Measurements from ENCODE around the gene C2orf68.
A peak's percentile ranks its signal among the peaks of the same experiment; 100 is the strongest.
"Not testable (repeated sequence)": the region's sequence is repeated elsewhere in the genome, so short reads cannot be mapped to it uniquely, and the experiment has no call there.

The C2orf68 gene

GRCh38 chr2:85598594-85599340 lies 13.1 kb downstream of the C2orf68 start:
- no peak for DNase-seq

DNA sequence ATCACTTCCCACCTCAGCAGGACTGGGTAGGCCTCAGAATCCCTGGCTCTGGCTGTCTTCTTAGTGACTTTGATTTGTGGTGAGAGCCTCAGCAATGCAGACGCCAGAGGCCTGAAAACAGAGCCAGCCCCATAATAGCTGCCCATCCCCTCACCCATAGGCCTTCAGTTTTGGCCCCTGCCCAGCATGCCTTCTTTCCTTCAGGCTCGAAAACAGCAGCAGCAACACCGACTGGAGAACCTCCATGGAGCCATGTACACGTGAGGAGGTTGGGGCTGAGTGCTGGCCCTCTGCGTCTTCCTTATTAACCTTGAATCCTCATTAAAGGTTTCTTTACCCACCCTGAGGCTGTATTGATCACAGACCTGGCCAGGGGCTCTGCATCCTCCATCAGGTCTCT lies 14.6 kb downstream of the C2orf68 start:
- DNase-seq = no peak

- no peak for DNase-seq
These were observed 15.3 kb downstream of the C2orf68 start for GRCh38 chr2:85596486-85597143.

DNA sequence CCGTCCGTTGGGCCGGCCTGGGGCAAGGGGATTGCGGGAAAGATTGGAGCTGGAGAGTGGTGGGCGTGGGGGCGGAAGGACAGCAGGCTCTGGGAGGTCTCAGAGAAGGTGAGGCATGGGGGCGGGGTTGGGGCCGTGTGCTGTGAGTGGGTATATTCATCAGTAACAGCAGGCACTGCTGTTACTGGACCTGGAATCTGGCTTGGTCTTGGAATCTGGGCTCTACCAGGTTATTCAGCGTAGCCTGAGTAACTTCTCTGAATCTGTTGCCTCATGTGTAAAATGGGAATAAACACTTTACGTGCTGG lies 15.9 kb downstream of the C2orf68 start:
- DNase-seq = no peak

- DNase-seq = peak; percentile 95 to 96
These were observed 16.4 kb downstream of the C2orf68 start, which contains the start of gene RNF181 for GRCh38 chr2:85595301-85596025. RNF181 (plus strand) TSS chr2:85595745; CDS start chr2:85595764, 19 bp downstream.

DNA sequence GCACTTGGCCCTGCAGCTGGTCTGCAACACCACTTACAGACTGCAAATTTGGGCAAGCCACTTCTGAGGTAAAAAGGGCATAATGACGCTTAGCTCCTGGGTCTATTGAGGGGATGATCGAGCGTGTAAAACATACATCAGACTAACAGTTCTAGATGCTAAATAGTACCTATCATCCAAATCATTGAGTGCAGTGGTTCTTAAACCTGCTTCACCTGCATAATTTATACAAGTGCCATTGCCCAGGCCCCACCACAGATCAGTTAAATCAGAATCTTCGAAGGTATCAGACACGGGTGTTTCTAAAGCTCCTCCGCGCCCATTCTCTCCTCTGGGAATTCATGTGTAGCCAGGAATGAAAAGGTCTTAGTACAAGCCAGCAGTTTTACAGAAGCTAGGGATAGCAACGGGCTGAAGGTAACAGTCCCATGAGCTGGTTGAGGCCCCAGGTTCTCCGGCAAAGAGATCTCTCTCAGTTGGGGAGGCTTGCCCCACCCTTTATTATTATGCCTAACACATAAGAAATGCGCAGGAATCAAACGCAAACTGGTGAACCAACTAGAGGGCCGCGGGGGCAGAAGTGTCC lies 17.1 kb downstream of the C2orf68 start:
- DNase-seq = no peak

DNA sequence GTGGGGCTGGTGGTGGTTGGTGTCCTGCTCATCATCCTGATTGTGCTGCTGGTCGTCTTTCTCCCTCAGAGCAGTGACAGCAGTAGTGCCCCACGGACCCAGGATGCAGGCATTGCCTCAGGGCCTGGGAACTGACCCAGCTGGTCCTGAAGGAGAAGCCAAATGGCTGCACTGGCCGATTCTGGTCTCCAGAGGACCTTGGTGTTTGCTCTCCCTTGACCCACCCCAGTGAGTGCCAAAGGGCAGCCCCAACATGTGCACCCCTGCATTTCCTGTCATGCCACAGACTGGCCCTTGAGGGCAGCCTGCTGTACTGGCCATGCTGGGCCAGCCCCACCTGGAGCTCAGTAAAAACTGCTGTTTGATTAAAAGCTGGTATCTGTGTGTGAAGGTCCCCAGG lies 18.8 kb downstream of the C2orf68 start:
- no peak for DNase-seq

GRCh38 chr2:85592299-85592698 lies 19.6 kb downstream of the C2orf68 start:
- not testable (repeated sequence) for DNase-seq

- no peak for DNase-seq
These were observed 20.3 kb downstream of the C2orf68 start for GRCh38 chr2:85591563-85591962.

GRCh38 chr2:85590950-85591349 lies 20.9 kb downstream of the C2orf68 start:
- no peak for DNase-seq

- no peak for DNase-seq
These were observed 21.7 kb downstream of the C2orf68 start for GRCh38 chr2:85589982-85590791.

- no peak for DNase-seq
These were observed 22.7 kb downstream of the C2orf68 start for GRCh38 chr2:85589181-85589580.

DNA sequence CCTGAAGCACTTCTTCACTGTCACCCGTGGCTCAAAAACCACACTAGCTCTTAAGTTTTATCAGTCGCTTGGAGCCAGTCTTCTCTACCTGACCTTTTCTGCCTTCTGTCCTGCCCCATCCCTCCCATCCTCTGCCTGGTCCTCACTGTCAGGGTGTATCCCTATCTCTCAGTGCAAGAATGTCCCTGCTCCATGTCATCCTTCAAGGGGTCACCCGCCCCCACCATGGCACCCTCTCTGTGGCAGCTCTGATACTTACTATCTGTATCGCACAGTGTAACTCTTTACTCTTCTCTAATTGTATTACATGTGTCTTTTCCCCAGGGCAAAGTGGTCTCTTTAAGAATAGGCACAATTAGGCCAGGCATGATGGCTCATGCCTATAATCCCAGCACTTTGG lies 23.2 kb downstream of the C2orf68 start:
- no peak for DNase-seq

- DNase-seq = no peak
These were observed 23.6 kb downstream of the C2orf68 start for GRCh38 chr2:85588236-85588635.

DNA sequence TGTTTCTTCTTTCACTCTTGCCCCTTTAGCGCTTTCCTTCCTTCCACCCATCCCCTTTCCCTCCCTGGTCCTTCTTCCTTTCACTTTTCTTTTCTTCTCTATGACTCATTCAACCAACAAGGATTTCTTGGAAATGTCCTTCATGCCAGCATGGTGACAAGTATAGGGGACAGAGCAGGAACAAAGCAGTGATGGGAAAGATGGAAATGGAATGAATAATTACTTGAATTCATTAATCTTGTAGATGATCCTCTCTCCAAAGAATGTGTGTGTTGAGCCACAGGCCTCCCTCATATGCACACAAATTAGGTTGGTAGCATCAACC lies 26.1 kb downstream of the C2orf68 start:
- no peak for DNase-seq

GRCh38 chr2:85584857-85585780 lies 26.7 kb downstream of the C2orf68 start:
- DNase-seq = peak in 1 of 2 donors; percentile 13

GRCh38 chr2:85584354-85584856 lies 27.5 kb downstream of the C2orf68 start, which contains the start of gene VAMP5:
VAMP5 (plus strand) TSS chr2:85584431; CDS start chr2:85584491, 60 bp downstream.
- DNase-seq = no peak

DNA sequence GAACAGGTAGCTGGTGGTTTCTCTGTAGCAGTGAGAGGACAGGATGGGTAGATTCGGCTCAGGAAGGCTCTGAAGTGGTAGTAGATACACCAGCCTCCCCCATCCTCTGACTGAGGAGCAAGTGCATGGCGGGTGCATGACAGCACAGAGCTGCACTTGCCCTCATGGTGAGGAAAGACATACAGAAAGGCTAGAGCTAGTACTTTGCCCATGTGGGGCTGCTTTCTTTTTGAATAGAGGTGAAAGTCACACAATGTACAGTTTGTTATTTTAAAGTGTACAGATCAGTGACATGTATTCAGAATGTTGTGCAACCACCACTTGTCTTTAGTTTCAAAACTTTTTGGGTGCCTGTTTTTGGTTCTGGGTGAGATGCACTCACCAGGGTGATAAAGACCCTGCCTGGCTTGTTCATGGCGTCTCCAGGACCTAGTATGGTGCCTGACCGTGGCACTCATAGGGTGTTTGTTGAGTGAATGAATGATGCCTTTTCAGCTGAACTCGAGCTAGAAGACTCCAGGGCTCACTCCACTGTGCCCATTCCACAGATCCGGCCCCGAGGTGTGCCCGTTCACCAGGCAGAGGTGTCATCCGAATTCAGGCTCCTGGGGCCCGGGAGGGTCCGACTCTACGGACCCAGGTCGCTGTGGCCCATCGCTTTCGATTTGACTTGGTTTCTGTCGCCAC lies 28.1 kb downstream of the C2orf68 start:
- peak; percentile 27 to 51 for DNase-seq

DNA sequence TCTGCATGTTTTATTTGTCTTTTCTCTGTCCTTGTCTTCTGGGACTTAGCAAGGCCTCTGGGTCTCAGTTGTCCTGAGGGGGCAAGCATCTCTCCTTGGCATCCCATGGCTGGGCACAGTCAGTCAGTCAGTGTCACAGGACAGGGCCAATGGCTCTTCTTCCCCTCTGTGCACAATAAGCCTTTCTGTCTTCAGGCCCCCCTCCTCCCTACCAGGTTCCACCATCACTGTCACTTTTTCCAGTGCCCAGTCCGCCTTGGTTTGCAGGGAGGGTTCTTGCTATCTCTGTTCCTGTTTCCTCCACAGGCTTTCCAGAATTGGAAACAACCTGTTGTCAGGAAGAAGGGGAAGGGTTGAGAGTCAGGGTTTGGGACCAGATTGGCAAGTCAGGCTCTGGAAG lies 29.4 kb downstream of the C2orf68 start:
- DNase-seq = no peak

DNA sequence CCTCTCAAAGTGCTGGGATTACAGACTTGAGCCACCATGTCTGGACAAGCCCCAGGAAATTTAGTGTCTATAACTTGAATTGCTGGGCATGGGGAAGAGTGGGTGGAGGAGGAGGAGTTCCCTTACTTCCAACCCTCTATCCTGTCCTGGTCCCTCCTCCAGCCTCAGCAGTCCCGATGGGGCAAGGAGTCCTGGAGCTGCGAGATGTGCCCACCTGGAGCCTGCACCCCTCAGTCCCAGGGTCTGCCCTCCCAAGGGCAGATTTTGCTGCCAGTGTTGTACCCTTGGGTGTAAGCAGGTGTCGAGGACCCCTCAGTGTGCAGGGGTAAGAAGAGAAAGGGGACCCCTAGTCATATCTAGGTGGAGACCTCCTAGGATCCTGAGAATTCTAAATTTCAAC lies 31.7 kb downstream of the C2orf68 start:
- no peak for DNase-seq
